ENCODE measurements around the gene CADPS2.
"Not testable (repeated sequence)": the region's sequence is repeated elsewhere in the genome, so short reads cannot be mapped to it uniquely, and the experiment has no call there.

GRCh38 chr7:122679269-122679709 lies 207.0 kb downstream of the CADPS2 start:
- not testable (repeated sequence) for TF ChIP-seq RAD21 (IDR thresholded peaks at IDR 0.05; ENCODE audit: low read length); CTCF (conservative IDR thresholded peaks at IDR 0.05; ENCODE audit: low read depth, low read length); SMC3 (IDR thresholded peaks at IDR 0.05; ENCODE audit: low read depth, low read length); CEBPB (IDR thresholded peaks at IDR 0.05; ENCODE audit: low read depth, low read length); MAFK (IDR thresholded peaks at IDR 0.05; ENCODE audit: low read depth, low read length); POLR2A (IDR thresholded peaks at IDR 0.05; ENCODE audit: low read depth, low read length); USF2 (IDR thresholded peaks at IDR 0.05; ENCODE audit: low read depth, low read length); BHLHE40 (IDR thresholded peaks at IDR 0.05; ENCODE audit: low read depth, low read length); NFE2L2 (IDR thresholded peaks at IDR 0.05; ENCODE audit: low read depth, low read length); FOS (IDR thresholded peaks at IDR 0.05; ENCODE audit: low read depth, low read length); RCOR1 (IDR thresholded peaks at IDR 0.05; ENCODE audit: insufficient replicate concordance, low read length); ELK1 (IDR thresholded peaks at IDR 0.05; ENCODE audit: borderline replicate concordance, low read depth, low read length); RFX5 (IDR thresholded peaks at IDR 0.05; ENCODE audit: low read depth, low read length)
